GM19463 (cell line): ENCODE results near the gene KDM5C.

Experiments
- ATAC-seq: cut with Tn5 transposase; IDR thresholded peaks from one replicate; pipeline ENCODE4 v1.9.1; 2021; ENCODE audit warnings: mild to moderate bottlenecking, moderate library complexity; ENCODE audit not compliant: unreplicated experiment

The KDM5C gene

GRCh38 chrX:53251307-53251706 is 26.3 kb upstream of the KDM5C start:
- ATAC-seq: no peak

DNA sequence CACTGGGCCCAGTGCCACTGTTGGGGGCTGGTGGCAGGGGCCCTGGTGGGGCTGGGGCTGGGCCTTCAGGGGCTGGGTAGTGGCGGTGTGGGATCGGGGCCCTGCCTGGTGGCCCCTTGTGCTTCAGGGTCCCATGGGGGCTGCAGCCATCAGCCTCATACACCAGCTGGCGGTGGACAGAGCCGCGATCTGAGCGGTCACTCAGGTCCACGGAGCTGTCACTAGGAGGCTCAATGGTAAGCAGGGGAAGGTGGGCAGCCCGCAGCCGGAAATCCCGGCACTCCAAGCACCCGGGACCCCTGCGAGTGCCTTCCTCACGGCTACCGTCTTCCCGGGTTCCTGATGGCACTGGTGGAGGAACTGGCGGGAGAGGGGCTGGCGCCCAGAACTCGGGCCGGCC is 25.5 kb upstream of the KDM5C start:
- ATAC-seq: no peak

DNA sequence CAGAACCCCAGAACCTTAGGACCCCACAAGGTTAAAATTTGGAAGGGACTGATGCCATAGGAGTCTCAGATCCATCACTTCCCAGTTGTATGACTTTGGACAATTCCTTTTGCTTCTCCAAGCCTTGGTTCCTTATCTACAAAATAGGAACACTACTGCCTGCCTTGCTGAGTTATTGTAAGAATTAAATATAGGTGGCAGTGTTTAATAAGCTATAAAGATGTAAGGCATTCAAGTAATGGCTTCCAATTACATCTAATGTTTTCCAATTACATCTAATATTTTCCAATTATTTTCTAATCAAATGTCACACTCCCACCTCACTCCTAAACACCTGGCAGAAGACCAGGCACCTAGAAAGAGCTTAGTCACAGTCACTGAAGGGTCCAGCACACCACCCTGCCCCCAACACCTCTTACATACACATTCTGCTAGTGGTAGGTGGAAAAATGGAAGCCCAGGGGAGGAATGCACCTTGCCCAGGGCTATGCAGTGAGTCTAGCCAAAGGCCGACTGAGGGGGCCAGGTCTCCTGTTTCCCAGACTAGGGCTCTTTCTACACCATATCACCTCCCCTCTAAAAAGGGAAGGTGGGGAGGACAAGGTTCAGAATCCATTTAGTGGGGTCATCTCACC is 24.5 kb upstream of the KDM5C start:
- ATAC-seq: no peak

- no peak for ATAC-seq
Observed at GRCh38 chrX:53247928-53248327, 22.9 kb upstream of the KDM5C start.

GRCh38 chrX:53246231-53246630 is 21.2 kb upstream of the KDM5C start:
- no peak for ATAC-seq

DNA sequence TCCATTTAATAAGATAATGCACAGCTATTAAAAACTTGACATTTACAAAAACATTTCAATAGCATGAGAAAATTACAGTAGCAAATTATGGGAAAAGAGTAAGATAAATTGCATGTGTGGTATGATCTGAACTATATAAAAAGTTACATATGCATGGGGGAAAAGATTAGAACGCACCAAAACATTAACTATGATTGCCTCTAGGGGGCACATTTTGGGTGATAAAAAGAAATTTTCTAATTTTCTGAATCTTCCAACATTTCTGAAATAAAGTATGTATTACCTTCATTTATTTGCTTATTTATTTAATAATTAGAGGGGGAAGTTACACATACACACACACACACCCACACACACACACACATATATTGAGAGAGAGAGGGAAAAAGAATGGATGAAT is 19.6 kb upstream of the KDM5C start:
- no peak for ATAC-seq

DNA sequence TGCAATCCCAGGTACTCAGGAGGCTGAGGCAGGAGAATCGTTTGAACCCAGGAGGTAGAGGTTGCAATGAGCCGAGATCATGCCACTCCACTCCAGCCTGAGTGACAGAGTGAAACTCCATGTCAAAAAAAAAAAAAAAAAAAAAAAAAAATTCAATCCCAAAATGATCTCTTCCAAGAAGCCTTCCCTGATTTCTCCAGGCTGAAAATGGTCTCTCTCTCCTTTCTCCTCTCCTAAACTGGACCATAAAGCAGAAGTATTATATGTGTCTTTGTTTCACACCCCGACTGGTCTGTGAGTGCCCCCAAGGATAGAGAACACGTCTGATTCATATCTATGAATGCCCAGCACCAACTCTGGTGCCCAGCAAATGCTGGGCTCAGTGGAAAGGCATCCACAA is 17.3 kb upstream of the KDM5C start:
- no peak for ATAC-seq

- ATAC-seq: no peak
Observed at GRCh38 chrX:53241558-53241957, 16.6 kb upstream of the KDM5C start.

DNA sequence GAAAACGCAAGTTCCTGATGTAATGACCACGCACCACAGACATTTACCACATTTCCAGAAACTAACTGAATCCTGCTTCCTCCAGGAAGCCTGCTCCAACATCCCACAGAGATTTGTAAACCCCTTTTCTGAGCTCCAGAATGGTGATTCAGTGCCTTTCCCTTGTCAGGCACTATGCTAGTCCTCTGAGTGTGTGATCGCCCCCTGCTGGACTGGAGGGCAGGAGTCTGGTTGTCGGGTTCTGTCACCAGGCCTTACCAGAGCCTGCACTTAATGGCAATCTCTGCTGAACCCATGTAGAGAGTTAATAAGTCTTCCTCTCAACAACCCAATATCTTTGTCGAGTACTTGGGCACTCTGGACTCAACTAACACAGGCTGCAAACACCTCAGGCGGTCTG is 14.5 kb upstream of the KDM5C start:
- no peak for ATAC-seq

DNA sequence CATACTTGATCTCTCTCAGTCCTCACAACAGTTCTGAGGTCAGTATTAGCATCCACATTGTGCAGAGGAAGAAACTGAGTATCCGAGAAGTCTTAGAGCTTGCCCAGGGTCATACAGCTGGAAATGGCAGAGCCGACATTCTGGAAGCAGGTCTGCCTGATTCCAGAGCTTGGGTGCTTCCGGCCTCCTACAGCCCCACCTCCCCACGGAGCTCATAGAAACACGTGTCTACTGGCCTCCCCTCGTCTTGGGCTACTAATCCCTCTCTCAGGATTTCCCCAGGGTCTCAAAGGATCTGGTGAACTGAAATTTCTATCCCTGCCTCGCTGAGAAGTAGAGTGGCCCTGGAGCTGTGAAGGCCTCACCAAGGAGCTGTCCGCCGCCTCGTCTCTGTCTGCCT is 12.0 kb upstream of the KDM5C start:
- ATAC-seq: no peak

GRCh38 chrX:53236025-53236679 is 11.1 kb upstream of the KDM5C start:
- ATAC-seq: no peak

GRCh38 chrX:53235566-53235965 is 10.6 kb upstream of the KDM5C start:
- no peak for ATAC-seq

- no peak for ATAC-seq
Observed at GRCh38 chrX:53234484-53234883, 9.5 kb upstream of the KDM5C start.

GRCh38 chrX:53233536-53233935 is 8.5 kb upstream of the KDM5C start:
- ATAC-seq: no peak

- no peak for ATAC-seq
Observed at GRCh38 chrX:53230116-53230515, 5.1 kb upstream of the KDM5C start.

DNA sequence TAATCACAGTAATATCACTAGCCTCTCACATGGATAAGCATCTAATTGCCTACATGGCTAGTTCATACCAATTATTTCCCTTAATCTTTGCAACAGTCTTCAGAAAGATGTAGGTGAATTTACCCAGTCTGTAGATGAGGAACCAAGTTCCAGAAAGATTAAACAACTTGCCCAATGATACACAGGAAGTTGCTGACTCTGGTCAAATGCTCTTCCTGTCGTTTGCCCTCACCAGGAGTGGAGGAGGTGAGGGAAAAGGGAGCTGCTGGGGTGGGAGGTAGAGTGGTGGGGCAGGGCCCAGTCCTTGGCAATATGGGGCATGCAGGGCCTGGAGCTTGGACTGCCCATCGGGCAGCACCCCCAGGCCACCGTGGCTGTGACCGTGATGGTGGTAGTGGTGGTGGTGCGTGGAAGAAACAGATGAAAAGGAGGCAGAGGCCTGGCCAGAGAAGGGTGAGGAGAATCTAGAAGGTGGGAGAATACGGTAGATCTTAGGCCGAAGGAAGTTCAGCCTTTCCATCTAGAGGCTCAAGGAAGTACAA is 2.3 kb upstream of the KDM5C start:
- no peak for ATAC-seq

DNA sequence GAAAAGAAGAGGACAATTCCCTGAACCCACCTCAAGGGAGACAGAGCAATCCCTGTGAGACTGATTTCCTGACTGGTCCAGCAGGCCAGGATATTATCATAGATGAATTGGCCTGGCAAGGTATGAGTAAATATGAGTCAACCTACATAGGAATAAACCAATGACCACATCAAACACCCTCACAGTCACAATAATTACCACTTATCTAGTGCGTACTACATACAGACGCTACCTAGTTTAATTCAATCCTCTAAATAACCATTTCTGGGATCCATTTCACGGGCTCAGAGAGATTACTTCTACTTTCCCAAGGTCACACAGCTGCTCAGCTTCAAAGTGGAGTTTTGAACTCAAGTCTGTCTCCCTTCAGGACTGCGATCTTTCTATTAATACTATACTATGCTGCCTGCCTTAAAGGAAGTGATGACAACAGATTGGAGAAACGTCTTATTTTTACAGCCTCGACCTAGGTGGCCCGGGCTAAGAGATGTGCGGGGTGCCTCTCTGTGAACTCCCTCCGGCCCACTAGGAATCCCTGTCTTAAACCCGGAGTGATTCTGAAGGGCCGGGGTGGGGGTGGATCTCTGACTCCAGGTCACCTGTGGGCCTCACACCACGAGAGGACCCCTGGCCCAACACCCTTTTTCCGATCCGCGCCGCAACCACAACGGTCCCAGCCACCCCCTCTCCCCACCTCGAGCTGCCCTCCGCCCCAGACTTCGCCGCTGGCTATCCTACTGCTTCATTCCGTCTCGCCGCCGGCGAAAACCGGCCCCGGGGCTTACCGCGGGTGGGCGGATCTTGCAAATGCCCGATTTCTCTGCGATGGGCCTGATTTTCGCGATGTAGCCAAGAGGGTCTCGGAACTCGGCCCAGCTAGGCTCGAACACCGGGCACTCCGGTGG is 800 bp downstream of the KDM5C start:
- no peak for ATAC-seq

- ATAC-seq: no peak
Observed at GRCh38 chrX:53223068-53223693, 1.8 kb downstream of the KDM5C start.

- ATAC-seq: no peak
Observed at GRCh38 chrX:53211391-53211978, 13.5 kb downstream of the KDM5C start.

GRCh38 chrX:53196678-53197077 is 28.3 kb downstream of the KDM5C start:
- ATAC-seq: no peak

DNA sequence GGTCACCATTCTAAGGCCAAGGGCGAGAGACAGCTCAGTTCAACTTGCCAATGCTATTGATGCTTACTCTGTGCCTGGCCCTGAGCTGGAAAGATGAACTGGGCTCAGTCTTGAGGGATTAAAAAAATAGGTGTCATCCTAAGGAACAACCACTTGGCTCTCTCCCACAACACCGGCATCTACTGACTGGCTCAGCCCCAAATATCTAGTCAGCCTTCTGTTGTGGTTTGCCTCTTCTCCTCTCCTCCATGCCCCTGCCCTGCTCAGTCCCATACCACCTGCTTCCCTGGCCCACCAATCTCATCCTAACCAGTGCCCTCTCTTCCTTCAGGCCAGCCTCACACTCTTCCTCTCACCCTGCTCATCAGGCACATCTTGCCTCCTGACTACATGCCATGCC is 29.6 kb downstream of the KDM5C start:
- ATAC-seq: no peak
